Activated T-cell treated with anti-CD3 and anti-CD28 coated beads, Interleukin-2, amount 50 U/mL, for 72 hours (primary cell): Measurements from ENCODE around the gene MAPKAPK3. TPM values are rescaled to one million over a fixed set of nuclear protein-coding genes. Genes with fewer than 3 reads are reported as not detected.

Experiments used
- ATAC-seq, 2 donors: fragments of 150-1000 bp; cut with Tn5 transposase; replicated peaks in 1 of 2; 2 replicates each; pipeline ENCODE4 v1.10.0; 2021; ENCODE audit warnings: moderate library complexity in 2 of 2, mild to moderate bottlenecking in 1 of 2
- DNase-seq, 2 donors: peaks; one replicate each; pipeline ENCODE4 v3.0.0; 2021 to 2022; ENCODE audit warnings: mixed read lengths in 1 of 2
- H3K27ac Mint-ChIP-seq: one replicate; pipeline ENCODE4 v1.8.0; 2022; ENCODE audit warnings: mild to moderate bottlenecking, moderate library complexity, mixed read lengths
- H3K27me3 Mint-ChIP-seq: one replicate; pipeline ENCODE4 v1.8.0; 2022; ENCODE audit warnings: low read depth, mixed read lengths
- H3K36me3 Mint-ChIP-seq, 2 donors: one replicate each; pipeline ENCODE4 v1.8.0; 2022; ENCODE audit warnings: mixed read lengths in 2 of 2, mild to moderate bottlenecking in 1 of 2; ENCODE audit not compliant: insufficient read depth in 2 of 2
- H3K4me1 Mint-ChIP-seq: one replicate; pipeline ENCODE4 v1.8.0; 2022; ENCODE audit warnings: low read depth, mixed read lengths
- H3K4me3 Mint-ChIP-seq, 2 donors: one replicate each; pipeline ENCODE4 v1.8.0; 2022; ENCODE audit warnings: mild to moderate bottlenecking in 2 of 2, mixed read lengths in 2 of 2, moderate library complexity in 2 of 2
- H3K9me3 Mint-ChIP-seq, 2 donors: one replicate each; pipeline ENCODE4 v1.8.0; 2022; ENCODE audit warnings: mixed read lengths in 2 of 2
- total RNA-seq, 2 donors: library from RNA; stranded (reverse); gene quantifications; one replicate each; pipeline ENCODE4 v1.2.3, GENCODE V29; 2022

Gene MAPKAPK3
- total RNA-seq, 2 donors from 2014 or later, result 116 to 129 TPM

- no peak for DNase-seq
- peak overlapping the region; percentile 97 for H3K27ac Mint-ChIP-seq
- peak overlapping the region; percentile 6 to 71 for H3K4me3 Mint-ChIP-seq
- peaks cover under 1 to 8% of the 10 kb centered on the region in 2 donors for H3K36me3 Mint-ChIP-seq
- H3K4me1 Mint-ChIP-seq, result peaks cover 85% of the 10 kb centered on the region
- no peak for ATAC-seq
- H3K27me3 Mint-ChIP-seq, result no peaks in the 10 kb centered on the region
- H3K9me3 Mint-ChIP-seq, result no peaks in the 10 kb centered on the region
These were observed 22.6 kb upstream of the MAPKAPK3 start for GRCh38 chr3:50594253-50594785.

GRCh38 chr3:50599115-50599715, 17.7 kb upstream of the MAPKAPK3 start:
- ATAC-seq (no peak), DNase-seq (no peak)
- peaks cover 85% of the 10 kb centered on the region for H3K4me1 Mint-ChIP-seq
- no peaks in the 10 kb centered on the region for H3K27me3 Mint-ChIP-seq
- H3K4me3 Mint-ChIP-seq, result peak overlapping the region; percentile 87 to 92
- H3K36me3 Mint-ChIP-seq, result peaks cover 4 to 13% of the 10 kb centered on the region in 2 donors
- H3K27ac Mint-ChIP-seq, result peak overlapping the region; percentile 100
- H3K9me3 Mint-ChIP-seq, result no peaks in the 10 kb centered on the region

DNA sequence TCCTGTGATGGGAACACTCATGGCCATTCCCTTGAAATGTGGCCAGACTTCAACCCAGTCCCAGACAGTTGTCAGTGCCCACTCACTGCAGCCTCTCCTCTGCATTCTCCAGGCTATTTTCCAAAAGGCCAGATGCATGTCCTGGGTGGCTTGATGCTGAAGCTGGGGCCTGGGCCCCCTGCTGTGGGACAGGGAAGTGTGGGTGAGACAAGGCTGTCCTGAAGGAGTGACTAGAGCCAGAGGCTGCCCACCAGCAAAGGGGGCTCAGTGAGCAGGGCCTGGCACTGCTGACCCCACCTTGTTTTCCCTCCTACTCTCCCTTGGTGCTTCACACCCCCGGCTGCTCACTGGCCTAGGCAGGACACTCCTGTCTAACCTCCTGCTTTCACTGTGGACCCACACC, 17.2 kb upstream of the MAPKAPK3 start:
- no peaks in the 10 kb centered on the region for H3K27me3 Mint-ChIP-seq
- DNase-seq, result no peak
- H3K27ac Mint-ChIP-seq, result peak overlapping the region; percentile 100
- peaks cover 85% of the 10 kb centered on the region for H3K4me1 Mint-ChIP-seq
- H3K36me3 Mint-ChIP-seq, result peaks cover 4 to 16% of the 10 kb centered on the region in 2 donors
- peak overlapping the region; percentile 87 to 92 for H3K4me3 Mint-ChIP-seq
- no peak for ATAC-seq
- no peaks in the 10 kb centered on the region for H3K9me3 Mint-ChIP-seq

GRCh38 chr3:50600141-50600753, 16.7 kb upstream of the MAPKAPK3 start:
- peaks cover 85% of the 10 kb centered on the region for H3K4me1 Mint-ChIP-seq
- peaks cover 4 to 19% of the 10 kb centered on the region in 2 donors for H3K36me3 Mint-ChIP-seq
- ATAC-seq, result no peak
- no peaks in the 10 kb centered on the region for H3K9me3 Mint-ChIP-seq
- no peaks in the 10 kb centered on the region for H3K27me3 Mint-ChIP-seq
- peak overlapping the region; percentile 87 to 92 for H3K4me3 Mint-ChIP-seq
- peak overlapping the region; percentile 100 for H3K27ac Mint-ChIP-seq
- no peak for DNase-seq

- Mint-ChIP-seq H3K27me3 (no peaks in the 10 kb centered on the region), H3K27ac (peak overlapping the region; percentile 100), H3K4me1 (peaks cover 85% of the 10 kb centered on the region), H3K36me3 (peaks cover 8 to 26% of the 10 kb centered on the region in 2 donors), H3K4me3 (peak overlapping the region; percentile 87 to 92), H3K9me3 (no peaks in the 10 kb centered on the region)
- peak; percentile 71 to 78 for ATAC-seq
- DNase-seq, result peak; percentile 93 to 95
These were observed 15.9 kb upstream of the MAPKAPK3 start for GRCh38 chr3:50600841-50601591.

DNA sequence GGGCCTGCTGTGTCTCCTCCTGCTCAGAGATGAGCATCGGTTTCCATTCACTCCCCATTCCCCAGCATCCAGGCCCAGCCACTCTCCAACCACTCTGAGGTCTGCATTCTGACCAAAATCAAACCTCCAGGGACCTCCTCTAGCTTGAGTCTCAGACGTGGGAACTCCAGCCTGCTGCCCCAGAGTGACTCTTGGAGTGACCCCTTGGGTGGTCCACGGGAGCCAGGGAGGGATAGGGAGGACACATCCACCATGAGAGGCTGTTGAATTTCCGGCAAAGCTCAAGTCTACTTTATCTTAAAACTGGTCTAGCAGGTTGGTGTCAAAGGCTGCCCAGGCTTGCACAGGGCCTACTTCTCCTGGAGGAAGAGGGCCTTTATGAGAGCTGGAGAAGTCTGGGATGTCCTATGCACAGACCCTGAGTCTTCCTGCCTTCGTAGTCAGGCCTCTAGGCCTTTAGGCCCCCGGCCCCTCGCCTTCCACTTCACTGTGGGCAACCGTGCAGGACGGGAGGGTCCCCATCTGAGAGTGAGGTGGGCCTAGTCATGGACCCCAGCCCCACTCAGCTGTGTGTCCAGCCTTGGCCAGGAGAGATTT, 14.3 kb upstream of the MAPKAPK3 start:
- peak overlapping the region; percentile 87 to 92 for H3K4me3 Mint-ChIP-seq
- H3K9me3 Mint-ChIP-seq, result no peaks in the 10 kb centered on the region
- H3K36me3 Mint-ChIP-seq, result peaks cover 17 to 40% of the 10 kb centered on the region in 2 donors
- no peaks in the 10 kb centered on the region for H3K27me3 Mint-ChIP-seq
- ATAC-seq (peak; percentile 1 to 3), DNase-seq (peak in 1 of 2 donors; percentile 54)
- H3K27ac Mint-ChIP-seq, result peak overlapping the region; percentile 100
- H3K4me1 Mint-ChIP-seq, result peaks cover 86% of the 10 kb centered on the region

DNA sequence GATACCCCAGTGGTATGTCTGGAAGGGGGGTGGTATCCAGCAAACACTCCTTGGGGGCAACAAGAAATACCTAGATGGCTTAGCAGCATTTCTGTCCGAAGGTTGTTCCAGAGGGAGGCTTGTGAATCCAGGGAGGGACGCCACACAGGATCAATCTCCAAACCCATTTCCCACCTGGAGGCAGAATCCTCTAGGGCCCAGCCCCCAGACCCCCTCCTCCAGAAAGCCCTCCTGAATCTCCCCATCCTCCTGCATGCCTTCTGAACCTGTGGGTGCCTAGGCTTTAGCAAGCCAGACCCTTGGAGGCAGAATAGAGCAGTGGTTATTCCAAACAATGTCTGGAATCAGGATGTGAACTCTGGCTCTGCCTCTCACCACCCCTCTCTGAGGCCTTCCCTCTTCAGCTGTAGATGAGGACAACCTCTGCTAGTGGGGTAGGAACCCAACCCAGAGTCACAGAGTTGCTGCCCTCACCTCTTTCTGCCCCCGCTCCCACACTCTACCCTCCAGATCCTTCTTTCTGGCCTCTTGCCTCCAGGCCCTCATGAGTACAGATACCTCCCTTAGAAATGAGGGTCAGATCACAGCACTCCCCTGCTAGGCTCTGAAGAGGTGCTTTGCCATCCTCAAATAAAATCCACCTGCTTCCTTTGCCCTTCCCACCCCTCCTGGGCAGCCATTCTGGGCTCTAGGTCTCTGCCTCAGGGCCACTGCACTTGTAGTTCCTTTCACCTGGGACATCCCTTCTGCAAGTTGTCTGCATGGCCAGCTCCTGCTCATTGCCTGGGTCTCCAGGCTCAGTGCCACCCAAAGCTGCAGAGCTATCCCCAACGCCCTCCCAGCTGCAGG, 13.5 kb upstream of the MAPKAPK3 start:
- Mint-ChIP-seq H3K4me1 (peaks cover 78% of the 10 kb centered on the region), H3K4me3 (peak overlapping the region; percentile 92 to 100), H3K27ac (peak overlapping the region; percentile 100), H3K27me3 (no peaks in the 10 kb centered on the region), H3K9me3 (no peaks in the 10 kb centered on the region), H3K36me3 (peaks cover 25 to 45% of the 10 kb centered on the region in 2 donors)
- ATAC-seq, result no peak
- peak in 1 of 2 donors; percentile 35 for DNase-seq

- Mint-ChIP-seq H3K9me3 (no peaks in the 10 kb centered on the region), H3K36me3 (peaks cover 32 to 52% of the 10 kb centered on the region in 2 donors), H3K4me3 (peak overlapping the region; percentile 92 to 100), H3K27ac (peak overlapping the region; percentile 100), H3K4me1 (peaks cover 72% of the 10 kb centered on the region), H3K27me3 (no peaks in the 10 kb centered on the region)
- no peak for ATAC-seq
- peak in 1 of 2 donors; percentile 21 for DNase-seq
These were observed 12.8 kb upstream of the MAPKAPK3 start for GRCh38 chr3:50604110-50604621.

- Mint-ChIP-seq H3K4me3 (peak overlapping the region; percentile 92 to 100), H3K27ac (peak overlapping the region; percentile 100), H3K9me3 (no peaks in the 10 kb centered on the region), H3K27me3 (no peaks in the 10 kb centered on the region), H3K36me3 (peaks cover 36 to 59% of the 10 kb centered on the region in 2 donors), H3K4me1 (peaks cover 68% of the 10 kb centered on the region)
- peak in 1 of 2 donors; percentile 35 for DNase-seq
- no peak for ATAC-seq
These were observed 12.0 kb upstream of the MAPKAPK3 start for GRCh38 chr3:50604628-50605588.

DNA sequence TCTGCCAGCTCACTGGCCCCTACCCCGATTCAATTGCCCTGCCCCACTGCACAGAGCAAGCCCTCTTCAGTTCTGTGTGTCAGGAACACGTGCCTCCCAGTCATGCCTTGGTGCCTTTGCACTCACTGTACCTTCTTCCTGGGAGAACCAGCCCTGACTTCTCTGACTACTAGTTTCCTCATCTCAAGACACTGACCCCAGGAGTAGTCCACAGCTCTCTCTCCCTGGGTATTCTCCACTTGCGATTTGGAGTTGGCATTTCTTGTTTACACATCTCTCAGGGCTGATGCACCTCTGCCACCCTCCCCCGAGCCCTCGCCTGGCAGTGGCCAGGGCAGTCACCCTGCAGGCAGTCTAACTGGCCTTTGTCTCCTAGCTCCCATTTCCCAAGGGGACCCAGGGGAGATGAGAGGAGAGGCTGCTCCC, 11.0 kb upstream of the MAPKAPK3 start:
- no peaks in the 10 kb centered on the region for H3K9me3 Mint-ChIP-seq
- DNase-seq, result peak in 1 of 2 donors; percentile 21
- peak overlapping the region; percentile 100 for H3K27ac Mint-ChIP-seq
- peaks cover 44 to 67% of the 10 kb centered on the region in 2 donors for H3K36me3 Mint-ChIP-seq
- no peak for ATAC-seq
- peaks cover 58% of the 10 kb centered on the region for H3K4me1 Mint-ChIP-seq
- no peaks in the 10 kb centered on the region for H3K27me3 Mint-ChIP-seq
- peak overlapping the region; percentile 92 to 100 for H3K4me3 Mint-ChIP-seq

DNA sequence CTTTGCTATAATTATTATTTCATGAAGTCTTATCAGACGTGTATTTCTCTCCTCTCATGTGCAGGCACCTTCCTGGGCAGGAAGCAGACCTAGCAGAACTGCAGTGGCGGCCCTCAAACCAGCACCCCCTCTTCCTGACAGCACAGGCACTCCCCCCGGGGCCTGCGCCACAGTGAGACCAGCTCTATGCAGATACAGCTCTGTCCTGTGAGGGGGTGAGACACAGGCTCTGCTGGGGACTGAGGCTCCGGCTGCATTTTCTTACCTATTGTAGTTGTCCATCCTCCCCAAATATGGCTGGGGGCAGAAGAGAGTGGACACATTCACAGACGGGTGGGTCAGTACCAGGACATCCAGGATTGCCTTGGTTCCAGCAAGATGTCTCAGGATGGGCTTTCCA, 10.4 kb upstream of the MAPKAPK3 start:
- no peaks in the 10 kb centered on the region for H3K27me3 Mint-ChIP-seq
- peak overlapping the region; percentile 92 to 100 for H3K4me3 Mint-ChIP-seq
- H3K27ac Mint-ChIP-seq, result peak overlapping the region; percentile 100
- H3K9me3 Mint-ChIP-seq, result no peaks in the 10 kb centered on the region
- H3K36me3 Mint-ChIP-seq, result peaks cover 48 to 70% of the 10 kb centered on the region in 2 donors
- ATAC-seq, result no peak
- H3K4me1 Mint-ChIP-seq, result peaks cover 51% of the 10 kb centered on the region
- DNase-seq, result peak in 1 of 2 donors; percentile 45
